ENCODE measurements around the gene STC2. TPM values are rescaled to one million over a fixed set of nuclear protein-coding genes. Genes with fewer than 3 reads are reported as not detected.
"Not testable (repeated sequence)": the region's sequence is repeated elsewhere in the genome, so short reads cannot be mapped to it uniquely, and the experiment has no call there.

Gene STC2
- total RNA-seq, result 1 to 10 TPM in 3 of 4 donors, under 1 TPM in 1; 0.72 to 7.6 (median 5.7) TPM

DNA sequence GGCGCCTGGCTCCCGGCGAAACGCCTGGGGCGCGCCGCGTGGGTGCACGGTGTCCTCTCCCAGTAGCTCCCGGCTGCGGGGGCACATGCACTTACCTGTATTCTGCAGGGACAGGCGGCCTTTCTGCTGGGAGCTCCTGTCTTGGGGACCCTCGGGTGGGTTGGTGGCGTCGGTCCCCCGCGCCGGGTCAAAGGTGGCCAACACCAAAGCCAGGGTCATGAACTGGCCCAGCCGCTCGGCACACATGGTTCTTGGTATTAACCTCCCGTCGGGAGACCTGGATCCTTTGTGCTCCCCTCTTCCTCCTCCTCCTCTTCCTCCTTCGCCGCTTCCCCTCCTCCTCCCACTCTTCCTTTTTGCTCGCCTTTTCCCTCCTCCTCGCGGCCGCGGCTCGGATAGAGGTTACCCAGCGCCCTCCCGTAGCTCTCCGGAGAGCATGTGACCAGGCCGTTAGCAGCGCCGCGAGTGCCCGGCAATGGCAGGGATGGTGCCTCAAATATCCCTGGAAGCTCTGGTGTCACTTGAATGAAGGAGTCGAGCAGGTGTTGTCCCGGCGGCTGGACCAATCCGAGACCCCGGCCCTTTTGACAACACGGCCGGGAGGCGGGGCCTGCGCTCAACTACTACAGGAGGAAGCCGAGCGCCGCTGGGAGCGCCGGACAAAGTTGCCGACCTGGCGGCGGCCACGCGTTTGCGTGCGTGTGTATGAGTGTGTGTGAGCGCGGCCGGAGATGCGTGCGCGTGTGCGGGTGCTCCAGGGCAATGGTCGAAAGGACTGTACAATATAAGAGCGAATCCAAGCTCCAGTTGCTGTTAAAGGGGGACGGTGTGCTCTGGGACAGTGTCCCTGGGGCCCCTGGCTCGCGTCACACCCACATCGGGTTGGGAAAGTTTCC, at the start of gene STC2:
STC2 (minus strand) TSS at position 467 of the 896 bp plus-strand sequence; CDS start at position 246, 221 bp downstream.
- H3K4me1 ChIP-seq, result peaks cover 55% of the 10 kb centered on the region
- TF ChIP-seq EP300 (IDR thresholded peaks at IDR 0.05) (no peak), POLR2AphosphoS5 (IDR thresholded peaks at IDR 0.05) (no peak), POLR2A (IDR thresholded peaks at IDR 0.05) (no peak)
- TF ChIP-seq, protein P1, sequence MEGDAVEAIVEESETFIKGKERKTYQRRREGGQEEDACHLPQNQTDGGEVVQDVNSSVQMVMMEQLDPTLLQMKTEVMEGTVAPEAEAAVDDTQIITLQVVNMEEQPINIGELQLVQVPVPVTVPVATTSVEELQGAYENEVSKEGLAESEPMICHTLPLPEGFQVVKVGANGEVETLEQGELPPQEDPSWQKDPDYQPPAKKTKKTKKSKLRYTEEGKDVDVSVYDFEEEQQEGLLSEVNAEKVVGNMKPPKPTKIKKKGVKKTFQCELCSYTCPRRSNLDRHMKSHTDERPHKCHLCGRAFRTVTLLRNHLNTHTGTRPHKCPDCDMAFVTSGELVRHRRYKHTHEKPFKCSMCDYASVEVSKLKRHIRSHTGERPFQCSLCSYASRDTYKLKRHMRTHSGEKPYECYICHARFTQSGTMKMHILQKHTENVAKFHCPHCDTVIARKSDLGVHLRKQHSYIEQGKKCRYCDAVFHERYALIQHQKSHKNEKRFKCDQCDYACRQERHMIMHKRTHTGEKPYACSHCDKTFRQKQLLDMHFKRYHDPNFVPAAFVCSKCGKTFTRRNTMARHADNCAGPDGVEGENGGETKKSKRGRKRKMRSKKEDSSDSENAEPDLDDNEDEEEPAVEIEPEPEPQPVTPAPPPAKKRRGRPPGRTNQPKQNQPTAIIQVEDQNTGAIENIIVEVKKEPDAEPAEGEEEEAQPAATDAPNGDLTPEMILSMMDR (IDR thresholded peaks at IDR 0.05), result no peak
- WGBS, result 2% methylated on average over 24 of the region's 72 CpGs
- peaks cover 73% of the 10 kb centered on the region for H3K27me3 ChIP-seq
- H3K4me3 ChIP-seq, result peak within 1 kb of the TSS; percentile 51
- H3K9me3 ChIP-seq, result no peaks in the 10 kb centered on the region
- DNase-seq (ENCODE audit: low spot score in 2 of 2), result peak in 1 of 2 donors; percentile 78
- H3K36me3 ChIP-seq, result no peaks in the 10 kb centered on the region
- H3K27ac ChIP-seq, result no peak within 1 kb of the TSS

GRCh38 chr5:173371400-173371799, 43.2 kb upstream of the STC2 start:
- Histone ChIP-seq H3K4me3 (no peak overlapping the region), H3K4me1 (no peaks in the 10 kb centered on the region), H3K27ac (no peak overlapping the region), H3K9me3 (no peaks in the 10 kb centered on the region), H3K36me3 (no peaks in the 10 kb centered on the region), H3K27me3 (no peaks in the 10 kb centered on the region)
- TF ChIP-seq POLR2A (IDR thresholded peaks at IDR 0.05) (no peak), POLR2AphosphoS5 (IDR thresholded peaks at IDR 0.05) (no peak), EP300 (IDR thresholded peaks at IDR 0.05) (no peak)
- TF ChIP-seq, protein P1 (IDR thresholded peaks at IDR 0.05), result no peak
- 86% methylated on average over 2 of the region's 2 CpGs for whole genome bisulfite sequencing
- no peak for DNase-seq (ENCODE audit: low spot score in 2 of 2)

- H3K27ac ChIP-seq, H3K27me3 ChIP-seq, H3K36me3 ChIP-seq, H3K9me3 ChIP-seq, H3K4me1 ChIP-seq, H3K4me3 ChIP-seq: not testable (repeated sequence)
- DNase-seq (ENCODE audit: low spot score in 2 of 2), result peak in 1 of 2 donors; percentile 6
- 90% methylated on average over 1 of the region's 1 CpG for WGBS
Observed at GRCh38 chr5:173363406-173363805, 35.2 kb upstream of the STC2 start.

GRCh38 chr5:173355561-173355960, 27.3 kb upstream of the STC2 start:
- Histone ChIP-seq H3K27me3 (no peaks in the 10 kb centered on the region), H3K36me3 (no peaks in the 10 kb centered on the region), H3K27ac (no peak overlapping the region), H3K4me1 (peaks cover 5% of the 10 kb centered on the region), H3K4me3 (no peak overlapping the region), H3K9me3 (no peaks in the 10 kb centered on the region)
- TF ChIP-seq POLR2A (IDR thresholded peaks at IDR 0.05), result no peak
- TF ChIP-seq EP300 (IDR thresholded peaks at IDR 0.05), result no peak
- TF ChIP-seq POLR2AphosphoS5 (IDR thresholded peaks at IDR 0.05), result no peak
- TF ChIP-seq, protein P1 (IDR thresholded peaks at IDR 0.05), result no peak
- WGBS, result 45% methylated on average over 5 of the region's 5 CpGs
- DNase-seq (ENCODE audit: low spot score in 2 of 2), result no peak

- Histone ChIP-seq H3K4me3 (no peak overlapping the region), H3K4me1 (peaks cover 5% of the 10 kb centered on the region), H3K9me3 (no peaks in the 10 kb centered on the region), H3K27me3 (no peaks in the 10 kb centered on the region), H3K36me3 (no peaks in the 10 kb centered on the region), H3K27ac (no peak overlapping the region)
- DNase-seq (ENCODE audit: low spot score in 2 of 2), result no peak
- 54% methylated on average over 2 of the region's 2 CpGs for WGBS
- no peak for TF ChIP-seq EP300 (IDR thresholded peaks at IDR 0.05)
- TF ChIP-seq, protein P1 (IDR thresholded peaks at IDR 0.05), result no peak
- TF ChIP-seq POLR2AphosphoS5 (IDR thresholded peaks at IDR 0.05), result no peak
- no peak for TF ChIP-seq POLR2A (IDR thresholded peaks at IDR 0.05)
Observed at GRCh38 chr5:173354645-173355044, 26.4 kb upstream of the STC2 start.
